ENCODE results near the gene FBXO47.
A peak's percentile ranks its signal among the peaks of the same experiment; 100 is the strongest.

The FBXO47 gene

DNA sequence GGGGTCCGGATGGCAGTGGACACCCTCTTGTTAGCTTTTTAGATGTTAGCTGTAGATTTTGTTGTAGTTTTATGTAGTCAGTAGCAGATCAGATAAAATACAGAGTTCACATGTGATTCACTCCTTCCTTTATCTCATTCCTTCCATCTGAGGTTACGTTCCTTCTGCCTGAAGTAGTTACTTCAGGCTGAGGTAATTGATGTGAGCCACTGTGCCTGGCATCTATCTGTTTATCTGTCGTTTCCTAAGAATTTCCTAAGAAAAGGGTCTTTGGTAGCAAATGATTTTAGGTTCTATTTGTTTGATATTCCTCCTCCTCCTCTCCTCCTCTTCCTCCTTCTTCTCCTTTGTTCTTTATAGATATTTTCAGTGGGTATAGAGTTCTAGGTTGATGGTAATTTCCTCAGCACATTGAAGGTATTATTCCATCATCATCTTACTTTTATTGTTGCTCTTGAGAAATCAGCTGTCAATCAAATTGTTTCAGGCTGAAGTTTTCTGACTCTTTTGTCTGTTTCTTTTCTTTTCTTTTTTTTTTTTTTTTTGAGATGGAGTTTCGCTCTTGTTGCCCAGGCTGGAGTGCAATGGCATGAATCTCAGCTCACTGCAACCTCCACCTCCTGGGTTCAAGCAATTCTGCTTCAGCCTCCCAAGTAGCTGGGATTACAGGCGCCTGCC is 29.6 kb upstream of the FBXO47 start:
- TF ChIP-seq, protein P1, sequence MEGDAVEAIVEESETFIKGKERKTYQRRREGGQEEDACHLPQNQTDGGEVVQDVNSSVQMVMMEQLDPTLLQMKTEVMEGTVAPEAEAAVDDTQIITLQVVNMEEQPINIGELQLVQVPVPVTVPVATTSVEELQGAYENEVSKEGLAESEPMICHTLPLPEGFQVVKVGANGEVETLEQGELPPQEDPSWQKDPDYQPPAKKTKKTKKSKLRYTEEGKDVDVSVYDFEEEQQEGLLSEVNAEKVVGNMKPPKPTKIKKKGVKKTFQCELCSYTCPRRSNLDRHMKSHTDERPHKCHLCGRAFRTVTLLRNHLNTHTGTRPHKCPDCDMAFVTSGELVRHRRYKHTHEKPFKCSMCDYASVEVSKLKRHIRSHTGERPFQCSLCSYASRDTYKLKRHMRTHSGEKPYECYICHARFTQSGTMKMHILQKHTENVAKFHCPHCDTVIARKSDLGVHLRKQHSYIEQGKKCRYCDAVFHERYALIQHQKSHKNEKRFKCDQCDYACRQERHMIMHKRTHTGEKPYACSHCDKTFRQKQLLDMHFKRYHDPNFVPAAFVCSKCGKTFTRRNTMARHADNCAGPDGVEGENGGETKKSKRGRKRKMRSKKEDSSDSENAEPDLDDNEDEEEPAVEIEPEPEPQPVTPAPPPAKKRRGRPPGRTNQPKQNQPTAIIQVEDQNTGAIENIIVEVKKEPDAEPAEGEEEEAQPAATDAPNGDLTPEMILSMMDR (conservative IDR thresholded peaks at IDR 0.05; ENCODE audit: low read depth, low read length), result no peak
- DNase-seq (ENCODE audit: low read depth), result no peak
- no peak overlapping the region for H3K4me3 ChIP-seq (ENCODE audit: low read length)

DNA sequence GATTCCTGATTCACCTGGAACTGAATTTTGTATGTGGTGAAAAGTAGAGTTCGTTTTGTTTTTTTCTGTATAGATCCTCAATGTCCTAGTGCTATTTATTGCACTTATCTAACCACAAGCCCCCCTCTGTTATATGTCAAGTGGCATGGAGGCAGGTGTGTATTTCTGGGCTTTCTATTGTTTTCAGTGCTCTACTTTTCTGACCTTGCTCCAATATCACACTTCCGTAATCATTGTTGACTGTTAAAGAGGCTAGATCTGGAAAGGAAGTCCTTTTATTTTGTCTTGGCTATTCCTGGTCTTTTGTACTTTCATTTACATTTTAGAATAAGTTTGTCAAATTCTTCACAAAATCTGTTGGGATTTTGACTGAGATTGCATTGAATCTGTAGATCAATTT is 26.8 kb upstream of the FBXO47 start:
- TF ChIP-seq, protein P1 (conservative IDR thresholded peaks at IDR 0.05; ENCODE audit: low read depth, low read length), result no peak
- no peak overlapping the region for H3K4me3 ChIP-seq (ENCODE audit: low read length)
- DNase-seq (ENCODE audit: low read depth), result no peak

DNA sequence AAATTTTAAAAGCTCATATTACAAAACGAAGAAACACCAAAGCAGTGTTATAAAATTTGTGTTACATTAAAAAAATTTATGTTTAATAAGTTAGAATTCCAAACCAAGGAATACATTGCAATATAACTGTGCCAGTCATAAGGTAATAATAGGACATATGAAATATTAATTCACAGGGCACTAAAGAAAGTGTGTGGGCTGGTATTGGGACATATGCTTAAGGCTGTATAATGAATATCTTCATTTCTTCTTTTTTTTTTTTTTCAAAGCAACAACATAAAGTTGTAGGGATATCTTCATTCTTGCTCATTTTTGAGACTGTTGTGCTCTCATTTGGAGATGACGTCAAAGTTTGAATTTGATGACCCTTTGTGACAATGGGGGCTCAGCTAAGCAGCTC is 17.5 kb upstream of the FBXO47 start:
- H3K4me3 ChIP-seq (ENCODE audit: low read length), result no peak overlapping the region
- DNase-seq (ENCODE audit: low read depth), result no peak
- TF ChIP-seq, protein P1 (conservative IDR thresholded peaks at IDR 0.05; ENCODE audit: low read depth, low read length), result no peak

DNA sequence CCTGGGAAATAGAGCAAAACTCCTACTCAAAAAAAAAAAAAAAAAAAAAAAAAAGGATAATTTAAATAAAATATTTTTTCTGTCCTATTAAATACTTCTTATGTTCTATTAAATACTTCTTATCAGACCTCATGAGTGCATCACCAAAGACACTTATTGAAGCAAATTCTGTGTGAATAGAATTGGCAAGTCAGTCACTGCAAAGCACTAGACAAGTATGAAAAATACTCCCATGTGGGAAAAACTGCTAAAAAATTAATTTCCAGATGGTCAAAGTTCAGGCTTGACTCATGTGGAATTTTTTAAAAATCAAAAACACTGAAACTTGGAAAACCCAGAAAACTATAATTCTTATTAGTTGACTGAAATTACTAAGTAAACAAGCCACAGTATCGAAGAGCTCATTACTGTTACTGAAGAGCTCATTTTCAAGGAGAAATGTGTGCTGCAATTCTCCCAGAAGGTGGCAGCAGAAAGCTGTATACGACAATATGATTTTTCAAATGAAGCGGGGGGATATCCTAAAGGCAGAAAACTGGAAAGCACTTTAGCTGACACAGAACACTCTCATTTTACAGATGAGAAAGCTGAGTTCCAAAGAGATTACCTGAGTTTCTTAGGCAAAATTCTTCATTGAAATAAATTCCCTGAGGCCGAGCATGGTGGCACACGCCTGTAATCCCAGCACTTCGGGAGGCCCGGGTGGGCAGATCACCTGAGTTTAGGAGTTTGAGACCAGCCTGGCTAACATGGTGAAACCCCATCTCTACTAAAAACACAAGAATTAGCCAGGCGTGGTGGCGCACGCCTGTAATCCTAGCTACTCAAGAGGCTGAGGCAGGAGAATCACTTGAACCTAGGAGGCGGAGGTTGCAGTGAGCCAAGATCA is 15.9 kb upstream of the FBXO47 start:
- peak; percentile 24 for DNase-seq (ENCODE audit: low read depth)
- no peak overlapping the region for H3K4me3 ChIP-seq (ENCODE audit: low read length)
- TF ChIP-seq, protein P1 (conservative IDR thresholded peaks at IDR 0.05; ENCODE audit: low read depth, low read length), result peak; percentile 86

DNA sequence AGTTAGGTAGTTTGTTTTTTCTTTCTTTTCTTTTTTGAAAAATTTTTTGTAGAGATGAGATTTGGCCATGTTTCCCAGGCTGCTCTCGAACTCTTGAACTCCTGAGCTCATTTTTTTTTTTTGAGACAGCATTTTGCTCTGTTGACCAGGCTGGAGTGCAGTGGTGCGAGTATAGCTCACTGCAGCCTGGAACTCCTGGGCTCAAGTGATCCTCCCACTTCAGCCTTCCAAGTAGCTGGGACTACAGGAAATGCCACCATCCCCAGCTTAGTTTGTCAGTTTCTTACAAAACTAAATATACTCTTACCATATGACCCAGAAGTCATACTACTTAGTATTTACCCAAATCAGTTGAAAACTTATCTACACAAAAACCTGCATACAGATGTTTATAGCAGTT is 14.4 kb upstream of the FBXO47 start:
- TF ChIP-seq, protein P1 (conservative IDR thresholded peaks at IDR 0.05; ENCODE audit: low read depth, low read length), result no peak
- H3K4me3 ChIP-seq (ENCODE audit: low read length), result no peak overlapping the region
- DNase-seq (ENCODE audit: low read depth), result no peak

DNA sequence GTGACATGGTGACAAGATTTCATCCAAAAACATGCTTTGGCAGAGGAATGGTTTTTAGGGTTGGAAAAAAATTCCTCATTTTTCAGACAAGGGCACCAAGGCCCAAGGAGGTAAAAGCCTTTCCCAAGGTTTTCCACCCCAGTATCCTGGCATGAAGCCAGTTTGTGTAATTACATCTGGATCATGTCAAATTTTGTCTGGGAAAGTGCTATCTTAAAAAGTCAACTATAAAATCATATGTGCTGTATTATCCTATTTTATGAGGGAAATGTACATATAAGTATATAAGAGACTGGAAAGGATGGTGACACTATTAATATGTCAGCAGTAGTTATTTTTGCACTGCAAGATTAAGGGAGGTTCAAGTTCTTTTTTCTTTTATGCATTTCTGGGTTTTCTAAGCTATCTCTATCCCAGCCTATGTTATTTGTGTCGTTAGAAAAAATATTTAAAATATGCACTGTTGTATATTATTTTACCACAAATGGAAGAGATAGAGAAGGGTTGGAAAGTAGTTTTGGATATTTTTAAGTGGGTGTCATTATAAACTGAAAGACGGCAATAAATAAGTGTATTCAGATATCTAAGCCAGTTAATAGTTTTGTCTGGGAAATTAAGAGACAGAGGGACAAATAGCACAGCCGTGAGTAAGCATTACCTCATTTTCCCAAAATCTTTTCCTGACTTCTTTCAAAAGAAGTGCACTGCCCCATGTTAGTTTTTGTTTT is 13.5 kb upstream of the FBXO47 start:
- TF ChIP-seq, protein P1 (conservative IDR thresholded peaks at IDR 0.05; ENCODE audit: low read depth, low read length), result no peak
- no peak overlapping the region for H3K4me3 ChIP-seq (ENCODE audit: low read length)
- DNase-seq (ENCODE audit: low read depth), result no peak
